IMR-90 (cell line): ENCODE measurements around the gene LINGO4. TPM values are rescaled to one million over a fixed set of nuclear protein-coding genes. Genes with fewer than 3 reads are reported as not detected.

Source experiments
- ATAC-seq: fragments of 200-7000 bp; cut with Tn5 transposase; 2 replicates; pipeline ENCODE4 v1.9.1; 2020; ENCODE audit warnings: low read depth, mild to moderate bottlenecking, moderate library complexity
- BruUV-seq: library from RNA; stranded (reverse); fragments of 400-500 nt; replicated peaks from 2 replicates; lab custom pipeline; 2021; lab: Mats Ljungman, UMichigan
- CTCF ChIA-PET: fragments of 300-600 bp; formaldehyde crosslinking; extraction: SDS; loops from one replicate; lab custom pipeline; 2021; ENCODE audit warnings: antibody characterized with exemption; lab: Yijun Ruan, JAX
- POLR2A ChIA-PET: fragments of 300-600 bp; sonication (Branson Sonifier 250); formaldehyde crosslinking; loops from one replicate; lab custom pipeline; 2022; ENCODE audit warnings: antibody characterized with exemption; ENCODE audit not compliant: unreplicated experiment; lab: Charles Lee
- DNase-seq: peaks from one replicate; pipeline ENCODE4 v3.0.0; 2013
- H2AFZ ChIP-seq: replicated peaks from 2 replicates; pipeline ENCODE3; 2013; ENCODE audit warnings: low read length, mild to moderate bottlenecking; ENCODE audit not compliant: poor library complexity
- H2AK5ac ChIP-seq: 2 replicates; pipeline ENCODE4 v1.6.1; 2013; ENCODE audit warnings: low read depth, low read length, inconsistent platforms
- H2AK9ac ChIP-seq: replicated peaks from 2 replicates; pipeline ENCODE3; 2013; ENCODE audit warnings: mild to moderate bottlenecking, low read depth, low read length, moderate library complexity; ENCODE audit not compliant: poor library complexity
- H2BK120ac ChIP-seq: 2 replicates; pipeline ENCODE4 v1.6.1; 2013; ENCODE audit warnings: low read depth, low read length, inconsistent platforms
- H2BK15ac ChIP-seq: 3 replicates; pipeline ENCODE4 v1.6.1; 2013; ENCODE audit warnings: low read depth, low read length, inconsistent platforms
- H2BK20ac ChIP-seq: 2 replicates; pipeline ENCODE4 v1.6.1; 2013; ENCODE audit warnings: low read depth, mild to moderate bottlenecking, inconsistent platforms, low read length, moderate library complexity
- H2BK5ac ChIP-seq: 2 replicates; pipeline ENCODE4 v1.6.1; 2013; ENCODE audit warnings: mild to moderate bottlenecking, low read depth, low read length, inconsistent platforms; ENCODE audit not compliant: poor library complexity, severe bottlenecking
- H3K14ac ChIP-seq: replicated peaks from 2 replicates; pipeline ENCODE4 v1.6.1; 2013; ENCODE audit warnings: low read depth, low read length, inconsistent platforms
- H3K18ac ChIP-seq: 2 replicates; pipeline ENCODE4 v1.6.1; 2013; ENCODE audit warnings: low read depth, low read length, control low read depth
- H3K23ac ChIP-seq: 2 replicates; pipeline ENCODE4 v1.6.1; 2013; ENCODE audit warnings: low read depth, low read length, inconsistent platforms
- H3K27ac ChIP-seq: 2 replicates; pipeline ENCODE4 v1.5.1; 2013; ENCODE audit warnings: mild to moderate bottlenecking, control low read depth, low read length; ENCODE audit not compliant: insufficient read depth
- H3K27me3 ChIP-seq: 2 replicates; pipeline ENCODE4 v1.6.1; 2013; ENCODE audit warnings: low read length; ENCODE audit not compliant: control insufficient read depth, insufficient read depth
- H3K36me3 ChIP-seq: 2 replicates; pipeline ENCODE4 v1.6.1; 2013; ENCODE audit warnings: low read length, mixed read lengths; ENCODE audit not compliant: control insufficient read depth, insufficient read depth
- H3K4ac ChIP-seq: 2 replicates; pipeline ENCODE4 v1.6.1; 2013; ENCODE audit warnings: low read depth, low read length, inconsistent platforms
- H3K4me1 ChIP-seq: 2 replicates; pipeline ENCODE4 v1.6.1; 2013; ENCODE audit warnings: low read length, mixed read lengths; ENCODE audit not compliant: control insufficient read depth, insufficient read depth
- H3K4me2 ChIP-seq: 2 replicates; pipeline ENCODE4 v1.6.1; 2013; ENCODE audit warnings: low read depth, mild to moderate bottlenecking, control low read depth, low read length, moderate library complexity
- H3K4me3 ChIP-seq: 2 replicates; pipeline ENCODE4 v1.5.1; 2013; ENCODE audit warnings: low read depth, mild to moderate bottlenecking, control low read depth, low read length, moderate library complexity; ENCODE audit not compliant: insufficient read depth
- H3K56ac ChIP-seq: 2 replicates; pipeline ENCODE4 v1.6.1; 2013; ENCODE audit warnings: low read length, inconsistent platforms; ENCODE audit not compliant: insufficient read depth; ENCODE audit errors: extremely low read depth
- H3K79me1 ChIP-seq, 2 experiments: 2 replicates each; pipeline ENCODE4 v1.6.1; 2013; ENCODE audit warnings: low read length in 2 of 2, inconsistent platforms in 1 of 2, low read depth in 1 of 2
- H3K9ac ChIP-seq: 2 replicates; pipeline ENCODE4 v1.6.1; 2013; ENCODE audit warnings: low read depth, low read length, control low read depth
- H3K9me1 ChIP-seq: 2 replicates; pipeline ENCODE4 v1.6.1; 2013; ENCODE audit warnings: low read length, inconsistent platforms; ENCODE audit not compliant: insufficient read depth
- H3K9me3 ChIP-seq: 2 replicates; pipeline ENCODE4 v1.6.1; 2013; ENCODE audit warnings: low read length; ENCODE audit not compliant: control insufficient read depth, insufficient read depth
- H4K20me1 ChIP-seq: 2 replicates; pipeline ENCODE4 v1.6.1; 2013; ENCODE audit warnings: low read length, inconsistent platforms; ENCODE audit not compliant: insufficient read depth
- H4K5ac ChIP-seq: 2 replicates; pipeline ENCODE4 v1.6.1; 2013; ENCODE audit warnings: mild to moderate bottlenecking, low read depth, low read length, control low read depth
- H4K8ac ChIP-seq, 2 experiments: 2 replicates each; pipeline ENCODE4 v1.6.1; 2013; ENCODE audit warnings: low read depth in 2 of 2, low read length in 2 of 2, control low read depth in 1 of 2, inconsistent platforms in 1 of 2
- H4K91ac ChIP-seq: 2 replicates; pipeline ENCODE4 v1.6.1; 2013; ENCODE audit warnings: low read depth, low read length, inconsistent platforms; ENCODE audit not compliant: insufficient read depth
- CEBPB ChIP-seq: IDR thresholded peaks from 2 replicates; pipeline ENCODE4 v1.6.1; 2012; ENCODE audit warnings: low read depth, low read length, improper control_type of control experiment
- POLR2A ChIP-seq: IDR thresholded peaks from 2 replicates; pipeline ENCODE4 v1.6.1; 2012; ENCODE audit warnings: mild to moderate bottlenecking, low read depth, low read length
- USF2 ChIP-seq: fragments of 150-350 bp; IDR thresholded peaks from 2 replicates; pipeline ENCODE4 v1.6.1; 2017; ENCODE audit warnings: mild to moderate bottlenecking, antibody characterized with exemption, low read length, low read depth
- WGBS, 2 experiments: methylation state at CpG; one replicate each; pipeline versions ENCODE4 v1.1.5 to v1.1.7; 2013; ENCODE audit warnings: missing lambda C conversion rate in 2 of 2; ENCODE audit not compliant: insufficient read length in 1 of 2; ENCODE audit errors: extremely low coverage in 2 of 2; 5-methylcytosine and 5-hydroxymethylcytosine counted together
- dilution Hi-C: fragments of 300-500 bp; cut with HindIII; formaldehyde crosslinking; loops from one replicate; pipeline ENCODE4 v1.14.3; 2018; ENCODE audit warnings: low sequenced_read_pairs; ENCODE audit not compliant: unreplicated experiment
- in situ Hi-C: fragments of 300-500 bp; cut with MboI; formaldehyde crosslinking; loops from 3 replicates; pipeline ENCODE4 v1.14.3; 2019; ENCODE audit warnings: low sequenced_read_pairs, inconsistent platforms, mixed read lengths
- intact Hi-C: fragments of 100-400 bp; cut with micrococcal nuclease; formaldehyde crosslinking; loops from 2 replicates; pipeline ENCODE4 v1.10.0; 2022
- polyA plus RNA-seq, 3 experiments: library from polyadenylated mRNA; depleted of rRNA; stranded (reverse); fragments of >200 nt; gene quantifications; 2 replicates each; pipeline ENCODE4 v1.2.3, GENCODE V29; 2012; ENCODE audit warnings: low replicate concordance in 1 of 3
- total RNA-seq: library from RNA; depleted of rRNA; stranded (reverse); fragments of >200 nt; gene quantifications from 2 replicates; pipeline ENCODE4 v1.2.3, GENCODE V29; 2012

LINGO4 gene
- total and polyA plus RNA-seq, 2 of the 4 experiments (the other 2 are of a cell fraction), result not detected

- H2BK20ac ChIP-seq, result no peak overlapping the region
- no peak overlapping the region for H3K4ac ChIP-seq
- no TSS peak for BruUV-seq
- no peak overlapping the region for H3K4me3 ChIP-seq
- no peak overlapping the region for H4K91ac ChIP-seq
- intact Hi-C loops (no loop called here), dilution Hi-C loops (no loop called here), in situ Hi-C loops (no loop called here)
- no peak overlapping the region for H2BK5ac ChIP-seq
- no peak overlapping the region for H4K5ac ChIP-seq
- ChIA-PET CTCF (no interaction called here), POLR2A (no interaction called here)
- no peak overlapping the region for H3K18ac ChIP-seq
- H3K27ac ChIP-seq, result no peak overlapping the region
- H2BK15ac ChIP-seq, result no peak overlapping the region
- no peak overlapping the region for H2AFZ ChIP-seq
- H4K20me1 ChIP-seq, result no peaks in the 10 kb centered on the region
- H3K9ac ChIP-seq, result no peak overlapping the region
- no peak overlapping the region for H3K14ac ChIP-seq
- H4K8ac ChIP-seq, result no peak overlapping the region
- no peaks in the 10 kb centered on the region for H3K36me3 ChIP-seq
- no peaks in the 10 kb centered on the region; the same call in 1 of the 2 replicates for H3K9me1 ChIP-seq
- no peak overlapping the region for H2BK120ac ChIP-seq
- no peak for DNase-seq
- H3K27me3 ChIP-seq, result peaks cover 39% of the 10 kb centered on the region
- H3K4me2 ChIP-seq, result no peak overlapping the region
- no peak overlapping the region for H3K23ac ChIP-seq
- H3K4me1 ChIP-seq, result peaks cover 1% of the 10 kb centered on the region; the same call in 1 of the 2 replicates
- ATAC-seq, result no peak
- WGBS, 2 experiments, result no CpG with 5 or more reads among the region's 7 CpGs
- no peak overlapping the region for H2AK9ac ChIP-seq
- H3K9me3 ChIP-seq, result no peaks in the 10 kb centered on the region
- no peaks in the 10 kb centered on the region for H3K79me1 ChIP-seq
- no peak overlapping the region for H3K56ac ChIP-seq
- TF ChIP-seq POLR2A (no peak), USF2 (no peak), CEBPB (no peak)
- H2AK5ac ChIP-seq, result no peak overlapping the region
Observed at GRCh38 chr1:151854658-151855057, 49.4 kb upstream of the LINGO4 start.
